Measurements from ENCODE around the gene LCMT1.
"Not testable (repeated sequence)": the region's sequence is repeated elsewhere in the genome, so short reads cannot be mapped to it uniquely, and the experiment has no call there.

LCMT1 gene

DNA sequence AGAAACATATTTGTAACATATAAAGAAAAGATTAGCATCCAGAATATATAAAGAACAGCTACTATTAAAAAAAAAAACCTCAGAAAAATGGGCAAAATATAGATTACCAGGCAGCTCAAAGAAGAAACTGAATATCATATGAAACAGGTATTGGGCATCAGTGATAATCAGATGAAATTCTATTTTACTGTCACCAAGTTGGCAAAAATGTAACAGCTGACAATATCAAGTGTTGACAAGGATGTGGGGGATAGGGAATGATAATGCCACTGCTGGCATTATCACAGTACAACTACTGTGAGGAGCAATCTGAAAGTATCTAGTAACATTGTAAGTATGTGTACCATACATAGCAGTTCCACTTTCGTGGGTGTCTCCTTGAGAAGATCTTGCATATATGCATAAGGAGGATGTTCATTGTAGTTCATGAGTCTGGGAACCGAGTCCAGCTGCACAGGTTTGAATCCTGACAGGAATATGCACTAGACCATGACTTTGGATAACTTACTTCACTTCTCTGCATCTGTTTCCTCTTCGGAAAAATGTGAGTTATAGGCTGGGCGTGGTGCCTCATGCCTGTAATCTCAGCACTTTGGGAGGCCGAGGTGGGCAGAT lies 50.3 kb downstream of the LCMT1 start:
- DNase-seq (ENCODE audit: insufficient read length, low spot score) (no peak), FAIRE-seq (no peak)
- TF ChIP-seq, protein P1, sequence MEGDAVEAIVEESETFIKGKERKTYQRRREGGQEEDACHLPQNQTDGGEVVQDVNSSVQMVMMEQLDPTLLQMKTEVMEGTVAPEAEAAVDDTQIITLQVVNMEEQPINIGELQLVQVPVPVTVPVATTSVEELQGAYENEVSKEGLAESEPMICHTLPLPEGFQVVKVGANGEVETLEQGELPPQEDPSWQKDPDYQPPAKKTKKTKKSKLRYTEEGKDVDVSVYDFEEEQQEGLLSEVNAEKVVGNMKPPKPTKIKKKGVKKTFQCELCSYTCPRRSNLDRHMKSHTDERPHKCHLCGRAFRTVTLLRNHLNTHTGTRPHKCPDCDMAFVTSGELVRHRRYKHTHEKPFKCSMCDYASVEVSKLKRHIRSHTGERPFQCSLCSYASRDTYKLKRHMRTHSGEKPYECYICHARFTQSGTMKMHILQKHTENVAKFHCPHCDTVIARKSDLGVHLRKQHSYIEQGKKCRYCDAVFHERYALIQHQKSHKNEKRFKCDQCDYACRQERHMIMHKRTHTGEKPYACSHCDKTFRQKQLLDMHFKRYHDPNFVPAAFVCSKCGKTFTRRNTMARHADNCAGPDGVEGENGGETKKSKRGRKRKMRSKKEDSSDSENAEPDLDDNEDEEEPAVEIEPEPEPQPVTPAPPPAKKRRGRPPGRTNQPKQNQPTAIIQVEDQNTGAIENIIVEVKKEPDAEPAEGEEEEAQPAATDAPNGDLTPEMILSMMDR (IDR thresholded peaks at IDR 0.05; ENCODE audit: insufficient read depth, missing control alignments): no peak

DNA sequence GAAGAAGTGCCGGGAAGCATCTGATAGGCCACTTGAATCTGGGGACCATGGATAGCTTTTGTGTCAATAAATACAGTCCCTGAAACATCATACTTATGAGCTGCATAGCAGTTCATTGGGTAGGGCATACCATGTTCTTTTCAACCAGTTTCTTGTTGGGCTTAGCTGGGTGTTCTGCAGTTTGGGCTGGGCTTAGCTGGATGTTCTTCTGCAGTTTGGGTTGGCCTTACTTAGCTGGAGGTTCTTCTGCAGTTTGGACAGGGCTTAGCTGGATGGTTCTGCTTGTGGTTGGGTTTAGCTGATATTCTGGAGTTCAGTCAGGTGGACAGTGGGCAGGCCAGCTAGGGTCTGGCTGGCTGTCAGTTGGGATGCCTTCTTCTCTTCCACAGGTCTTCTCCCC lies 52.1 kb downstream of the LCMT1 start:
- no peak for DNase-seq (ENCODE audit: insufficient read length, low spot score)
- FAIRE-seq: no peak
- TF ChIP-seq, protein P1 (IDR thresholded peaks at IDR 0.05; ENCODE audit: insufficient read depth, missing control alignments): no peak

DNA sequence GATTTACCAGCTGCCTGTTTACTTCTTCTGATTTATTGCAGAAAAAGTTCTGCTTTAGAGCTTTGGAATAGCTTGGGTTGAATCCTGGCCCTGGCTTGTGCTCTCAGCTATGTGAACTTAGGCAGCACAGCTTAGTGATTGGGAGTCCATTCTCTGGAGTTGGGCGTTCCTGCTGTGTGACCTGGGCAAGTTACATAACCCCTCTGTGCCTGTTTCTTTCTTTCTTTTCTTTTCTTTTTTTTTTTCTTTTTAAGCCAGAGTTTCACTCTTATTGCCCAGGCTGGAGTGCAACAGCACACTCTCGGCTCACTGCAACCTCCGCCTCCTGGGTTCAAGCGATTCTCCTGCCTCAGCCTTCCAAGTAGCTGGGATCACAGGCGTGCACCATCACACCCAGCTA lies 53.7 kb downstream of the LCMT1 start:
- no peak for FAIRE-seq
- TF ChIP-seq, protein P1 (IDR thresholded peaks at IDR 0.05; ENCODE audit: insufficient read depth, missing control alignments): no peak

DNA sequence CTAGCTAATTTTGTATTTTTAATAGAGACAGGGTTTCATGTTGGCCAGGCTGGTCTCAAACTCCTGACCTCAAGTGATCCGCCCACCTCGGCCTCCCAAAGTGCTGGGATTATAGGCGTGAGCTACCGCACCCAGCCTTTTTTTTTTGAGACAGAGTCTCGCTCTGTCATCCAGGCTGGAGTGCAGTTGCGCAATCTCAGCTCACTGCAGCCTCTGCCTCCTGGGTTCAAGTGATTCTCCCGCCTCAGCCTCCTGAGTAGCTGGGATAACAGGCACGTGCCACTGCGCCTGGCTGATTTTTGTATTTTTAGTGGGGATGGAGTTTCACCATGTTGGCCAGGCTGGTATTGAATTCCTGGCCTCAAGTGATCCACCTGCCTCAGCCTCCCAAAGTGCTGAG lies 56.4 kb downstream of the LCMT1 start:
- not testable (repeated sequence) for FAIRE-seq; DNase-seq (ENCODE audit: insufficient read length, low spot score)

More for the DNA sequence above, 53.7 kb downstream of the LCMT1 start:
- DNase-seq (ENCODE audit: insufficient read length, low spot score): no peak

DNA sequence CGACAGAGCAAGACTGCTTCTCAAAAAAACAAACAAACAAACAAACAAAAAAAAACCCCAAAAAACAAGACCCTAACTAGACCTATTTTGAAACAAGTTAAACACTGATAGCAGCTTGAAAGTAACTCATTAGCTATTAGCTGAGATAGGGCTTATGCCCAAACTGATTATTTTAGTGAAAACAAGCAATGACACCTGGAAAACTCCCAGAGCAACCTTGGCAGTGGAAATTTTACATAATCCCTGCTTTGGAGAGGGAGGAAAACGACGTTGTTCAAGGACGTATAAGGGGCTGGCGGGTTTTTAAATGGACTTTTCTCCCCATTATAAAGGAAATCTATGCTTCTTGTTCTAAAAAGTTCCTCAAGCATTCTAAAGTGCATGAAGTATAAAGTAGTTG lies 59.8 kb downstream of the LCMT1 start:
- no peak for DNase-seq (ENCODE audit: insufficient read length, low spot score)
- no peak for FAIRE-seq
- TF ChIP-seq, protein P1 (IDR thresholded peaks at IDR 0.05; ENCODE audit: insufficient read depth, missing control alignments): no peak

DNA sequence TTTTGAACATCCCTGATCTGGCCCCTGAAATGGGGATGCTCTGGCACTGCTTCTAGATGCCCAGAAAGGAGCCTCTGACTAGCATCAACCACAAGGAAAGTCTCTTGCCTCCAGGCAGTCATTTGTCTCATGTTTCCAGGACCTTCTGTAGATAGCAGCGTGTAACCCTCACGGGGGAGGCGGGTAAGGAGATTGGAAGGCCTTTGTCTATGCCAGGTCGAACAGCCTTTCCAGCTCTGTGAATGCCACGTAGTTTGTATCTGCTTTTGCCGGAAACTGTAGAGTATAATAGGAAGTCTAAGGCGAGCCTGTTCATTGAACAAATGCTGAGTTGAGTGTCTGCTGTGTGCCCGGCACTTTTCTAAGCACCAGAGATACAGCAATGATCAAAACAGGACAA lies 61.3 kb downstream of the LCMT1 start:
- DNase-seq (ENCODE audit: insufficient read length, low spot score): no peak
- FAIRE-seq: no peak
- TF ChIP-seq, protein P1 (IDR thresholded peaks at IDR 0.05; ENCODE audit: insufficient read depth, missing control alignments): no peak

DNA sequence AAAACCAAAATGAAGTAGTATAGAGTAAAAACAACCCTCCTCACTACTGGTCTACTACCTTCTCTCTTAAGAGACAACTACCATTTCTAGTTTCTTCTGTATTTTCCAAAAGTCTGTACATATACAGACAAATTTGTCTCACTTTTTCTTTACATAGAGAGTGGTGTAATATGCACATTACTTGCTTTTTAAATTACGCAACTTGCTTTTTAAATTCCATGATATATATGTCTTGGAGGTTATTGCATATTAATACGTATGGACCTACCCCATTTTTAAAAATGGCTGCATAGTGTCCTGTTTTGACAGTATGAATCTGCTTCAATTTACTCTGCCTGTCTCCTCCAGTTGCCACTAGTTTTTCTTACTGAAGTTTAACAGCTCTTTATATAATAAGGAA lies 62.7 kb downstream of the LCMT1 start:
- DNase-seq (ENCODE audit: insufficient read length, low spot score): no peak
- TF ChIP-seq, protein P1 (IDR thresholded peaks at IDR 0.05; ENCODE audit: insufficient read depth, missing control alignments): no peak
- no peak for FAIRE-seq

DNA sequence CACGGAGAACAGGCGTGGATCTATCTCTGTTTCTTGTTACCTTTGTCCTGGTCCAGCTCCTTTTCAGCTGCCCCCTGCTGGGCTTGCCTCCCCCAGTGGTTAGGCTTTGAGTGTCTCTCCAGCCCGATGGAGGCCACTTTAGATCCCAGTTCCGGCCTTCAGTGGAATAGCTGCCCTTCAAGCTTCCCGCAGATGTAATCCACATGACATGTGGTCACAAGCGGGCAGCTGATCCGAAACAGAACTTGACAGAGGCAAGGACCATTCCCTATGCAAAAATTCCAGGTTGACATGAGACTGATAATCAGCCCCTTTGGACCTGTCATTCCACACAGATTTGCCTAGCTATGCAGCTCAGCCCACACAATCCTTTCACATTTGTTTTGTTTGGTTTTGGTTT lies 64.6 kb downstream of the LCMT1 start:
- TF ChIP-seq, protein P1 (IDR thresholded peaks at IDR 0.05; ENCODE audit: insufficient read depth, missing control alignments): no peak
- DNase-seq (ENCODE audit: insufficient read length, low spot score) (no peak), FAIRE-seq (no peak)
